Measurements from ENCODE around the gene ST3GAL5.

The ST3GAL5 gene

GRCh38 chr2:85819811-85820510 lies 68.8 kb downstream of the ST3GAL5 start:
- DNase-seq (ENCODE audit: low read depth, low spot score) = no peak
- TF ChIP-seq POLR2AphosphoS5 (IDR thresholded peaks at IDR 0.05; ENCODE audit: borderline replicate concordance, low read depth, low read length) = no peak
- TF ChIP-seq EZH2 (IDR thresholded peaks at IDR 0.05) = no peak
- TF ChIP-seq FOXP2 (optimal IDR thresholded peaks at IDR 0.05; ENCODE audit: control extremely low read depth, extremely low read length, insufficient read depth) = no peak
- Histone ChIP-seq H3K27ac (no peak overlapping the region), H3K9ac (ENCODE audit: insufficient read length) (no peak overlapping the region), H3K9me3 (ENCODE audit: low read depth, low read length) (no peaks in the 10 kb centered on the region), H3K36me3 (ENCODE audit: insufficient read depth, low read length) (no peaks in the 10 kb centered on the region), H3K4me3 (no peak overlapping the region)

- H3K4me3 ChIP-seq = no peak overlapping the region
- DNase-seq (ENCODE audit: low read depth, low spot score) = no peak
- no peaks in the 10 kb centered on the region for H3K36me3 ChIP-seq (ENCODE audit: insufficient read depth, low read length)
- H3K27ac ChIP-seq = no peak overlapping the region
- no peaks in the 10 kb centered on the region for H3K9me3 ChIP-seq (ENCODE audit: low read depth, low read length)
- no peak overlapping the region for H3K9ac ChIP-seq (ENCODE audit: insufficient read length)
- TF ChIP-seq EZH2 (IDR thresholded peaks at IDR 0.05) = no peak
- no peak for TF ChIP-seq FOXP2 (optimal IDR thresholded peaks at IDR 0.05; ENCODE audit: control extremely low read depth, extremely low read length, insufficient read depth)
- TF ChIP-seq POLR2AphosphoS5 (IDR thresholded peaks at IDR 0.05; ENCODE audit: borderline replicate concordance, low read depth, low read length) = no peak
These were observed 73.8 kb downstream of the ST3GAL5 start for GRCh38 chr2:85814802-85815550.

GRCh38 chr2:85813982-85814801 lies 74.6 kb downstream of the ST3GAL5 start:
- Histone ChIP-seq H3K4me3 (no peak overlapping the region), H3K27ac (no peak overlapping the region)
- DNase-seq (ENCODE audit: low read depth, low spot score) = peak; percentile 55

GRCh38 chr2:85813211-85813981 lies 75.4 kb downstream of the ST3GAL5 start:
- Histone ChIP-seq H3K4me3 (no peak overlapping the region), H3K9ac (ENCODE audit: insufficient read length) (no peak overlapping the region), H3K36me3 (ENCODE audit: insufficient read depth, low read length) (no peaks in the 10 kb centered on the region), H3K9me3 (ENCODE audit: low read depth, low read length) (no peaks in the 10 kb centered on the region), H3K27ac (no peak overlapping the region)
- no peak for DNase-seq (ENCODE audit: low read depth, low spot score)
- TF ChIP-seq POLR2AphosphoS5 (IDR thresholded peaks at IDR 0.05; ENCODE audit: borderline replicate concordance, low read depth, low read length) = no peak
- no peak for TF ChIP-seq FOXP2 (optimal IDR thresholded peaks at IDR 0.05; ENCODE audit: control extremely low read depth, extremely low read length, insufficient read depth)
- no peak for TF ChIP-seq EZH2 (IDR thresholded peaks at IDR 0.05)

More at GRCh38 chr2:85813982-85814801, 74.6 kb downstream of the ST3GAL5 start:
- Histone ChIP-seq H3K9me3 (ENCODE audit: low read depth, low read length) (no peaks in the 10 kb centered on the region), H3K9ac (ENCODE audit: insufficient read length) (no peak overlapping the region), H3K36me3 (ENCODE audit: insufficient read depth, low read length) (no peaks in the 10 kb centered on the region)
- TF ChIP-seq FOXP2 (optimal IDR thresholded peaks at IDR 0.05; ENCODE audit: control extremely low read depth, extremely low read length, insufficient read depth) (no peak), EZH2 (IDR thresholded peaks at IDR 0.05) (no peak), POLR2AphosphoS5 (IDR thresholded peaks at IDR 0.05; ENCODE audit: borderline replicate concordance, low read depth, low read length) (no peak)

- Histone ChIP-seq H3K27ac (peak overlapping the region; percentile 95; the same call in 1 of the 2 replicates), H3K4me3 (no peak overlapping the region), H3K36me3 (ENCODE audit: insufficient read depth, low read length) (no peaks in the 10 kb centered on the region), H3K9ac (ENCODE audit: insufficient read length) (no peak overlapping the region), H3K9me3 (ENCODE audit: low read depth, low read length) (no peaks in the 10 kb centered on the region)
- no peak for TF ChIP-seq FOXP2 (optimal IDR thresholded peaks at IDR 0.05; ENCODE audit: control extremely low read depth, extremely low read length, insufficient read depth)
- no peak for TF ChIP-seq EZH2 (IDR thresholded peaks at IDR 0.05)
- no peak for TF ChIP-seq POLR2AphosphoS5 (IDR thresholded peaks at IDR 0.05; ENCODE audit: borderline replicate concordance, low read depth, low read length)
- DNase-seq (ENCODE audit: low read depth, low spot score) = no peak
These were observed 76.6 kb downstream of the ST3GAL5 start for GRCh38 chr2:85812094-85812735.

- DNase-seq (ENCODE audit: low read depth, low spot score) = no peak
- Histone ChIP-seq H3K9me3 (ENCODE audit: low read depth, low read length) (no peaks in the 10 kb centered on the region), H3K9ac (ENCODE audit: insufficient read length) (peak overlapping the region; percentile 42), H3K4me3 (peak overlapping the region; percentile 62), H3K27ac (peak overlapping the region; percentile 95), H3K36me3 (ENCODE audit: insufficient read depth, low read length) (no peaks in the 10 kb centered on the region)
- TF ChIP-seq POLR2AphosphoS5 (IDR thresholded peaks at IDR 0.05; ENCODE audit: borderline replicate concordance, low read depth, low read length) = no peak
- TF ChIP-seq FOXP2 (optimal IDR thresholded peaks at IDR 0.05; ENCODE audit: control extremely low read depth, extremely low read length, insufficient read depth) = peak; percentile 16
These were observed 77.4 kb downstream of the ST3GAL5 start for GRCh38 chr2:85811180-85812093.

All from SK-N-MC (cell line).